Endothelial cell of umbilical vein (primary cell): ENCODE measurements around the gene MYD88. TPM values are rescaled to one million over a fixed set of nuclear protein-coding genes. Genes with fewer than 3 reads are reported as not detected.
"Not testable (repeated sequence)": the region's sequence is repeated elsewhere in the genome, so short reads cannot be mapped to it uniquely, and the experiment has no call there.

ENCODE experiments used
- BruUV-seq: library from RNA; stranded (reverse); fragments of 400-500 nt; replicated peaks from 2 replicates; lab custom pipeline; 2021; lab: Mats Ljungman, UMichigan
- CTCF ChIA-PET: fragments of 300-600, 350-600 bp; sonication (Branson Sonifier 250); formaldehyde crosslinking; loops from one replicate; lab custom pipeline; 2021; ENCODE audit warnings: antibody characterized with exemption, inconsistent platforms; lab: Charles Lee
- POLR2A ChIA-PET: fragments of 300-600, 350-600 bp; sonication (Branson Sonifier 250); formaldehyde crosslinking; loops from one replicate; lab custom pipeline; 2021; ENCODE audit warnings: antibody characterized with exemption, inconsistent platforms; lab: Charles Lee
- DNase-seq: peaks from one replicate; pipeline ENCODE4 v3.0.0-alpha.2; 2011; ENCODE audit warnings: low read depth, low spot score
- FAIRE-seq: peaks from 2 replicates; lab custom pipeline; 2011; peaks lifted over from hg19 to GRCh38; lab: Jason Lieb, UNC
- H2AFZ ChIP-seq: 2 replicates; pipeline ENCODE4 v1.6.0; 2012; ENCODE audit warnings: low read depth, low read length, control low read depth, inconsistent platforms
- H3K27ac ChIP-seq: 2 replicates; pipeline ENCODE4 v1.5.1; 2011; ENCODE audit warnings: low read depth, mild to moderate bottlenecking, control low read depth, low read length, moderate library complexity; ENCODE audit not compliant: insufficient read depth
- H3K27me3 ChIP-seq, 2 experiments: 2 replicates each; pipeline versions ENCODE4 v1.6.0 to v1.6.1; 2011; ENCODE audit warnings: low read length in 2 of 2, mixed read lengths in 1 of 2; ENCODE audit not compliant: control insufficient read depth in 2 of 2, insufficient read depth in 2 of 2
- H3K36me3 ChIP-seq, 2 experiments: 2 replicates in 1 of 2; 3 replicates in 1 of 2; pipeline ENCODE4 v1.5.1; 2011; ENCODE audit warnings: low read length in 2 of 2, mild to moderate bottlenecking in 1 of 2, moderate library complexity in 1 of 2; ENCODE audit not compliant: control insufficient read depth in 2 of 2, insufficient read depth in 2 of 2; ENCODE audit errors: extremely low read depth in 1 of 2
- H3K4me1 ChIP-seq: 3 replicates; pipeline ENCODE4 v1.5.1; 2011; ENCODE audit warnings: mild to moderate bottlenecking, low read length; ENCODE audit not compliant: control insufficient read depth, insufficient read depth; ENCODE audit errors: extremely low read depth
- H3K4me2 ChIP-seq: 2 replicates; pipeline ENCODE4 v1.6.1; 2011; ENCODE audit warnings: low read length, control low read depth, mixed read lengths; ENCODE audit not compliant: insufficient read depth
- H3K4me3 ChIP-seq, 3 experiments: fragments of 200-600 bp in 1 of 3; sonication (generic), shearing (Covaris generic) in 1 of 3; replicated peaks in 1 of 3; 2 replicates each; pipeline ENCODE4 v1.5.1; 2011 to 2016; ENCODE audit warnings: control low read depth in 3 of 3, low read length in 3 of 3, mild to moderate bottlenecking in 2 of 3, inconsistent platforms in 1 of 3, low read depth in 1 of 3, moderate library complexity in 1 of 3; ENCODE audit not compliant: insufficient read depth in 1 of 3
- H3K79me2 ChIP-seq: 2 replicates; pipeline ENCODE4 v1.6.0; 2012; ENCODE audit warnings: low read length, inconsistent platforms; ENCODE audit not compliant: control insufficient read depth, insufficient read depth
- H3K9ac ChIP-seq: replicated peaks from 2 replicates; pipeline ENCODE3; 2011; ENCODE audit warnings: low read length, control low read depth; ENCODE audit not compliant: insufficient read depth; ENCODE audit errors: extremely low read depth
- H3K9me1 ChIP-seq: replicated peaks from 3 replicates; pipeline ENCODE4 v1.6.0; 2011; ENCODE audit warnings: mild to moderate bottlenecking, low read length; ENCODE audit not compliant: control insufficient read depth, insufficient read depth; ENCODE audit errors: extremely low read depth
- H3K9me3 ChIP-seq: replicated peaks from 2 replicates; pipeline ENCODE4 v1.5.1; 2012; ENCODE audit warnings: low read length, inconsistent platforms; ENCODE audit not compliant: control insufficient read depth, insufficient read depth
- H4K20me1 ChIP-seq: replicated peaks from 2 replicates; pipeline ENCODE3; 2011; ENCODE audit warnings: mild to moderate bottlenecking, low read length; ENCODE audit not compliant: control insufficient read depth, insufficient read depth; ENCODE audit errors: extremely low read depth
- EZH2 ChIP-seq: IDR thresholded peaks from 2 replicates; pipeline ENCODE4 v1.6.1; 2012; ENCODE audit warnings: borderline replicate concordance, low read depth, mild to moderate bottlenecking, moderate library complexity, low read length, inconsistent platforms; ENCODE audit not compliant: severe bottlenecking
- FOS ChIP-seq: IDR thresholded peaks from 2 replicates; pipeline ENCODE4 v1.6.1; 2011; ENCODE audit warnings: mild to moderate bottlenecking, low read length, moderate library complexity, borderline replicate concordance; ENCODE audit not compliant: insufficient read depth
- GATA2 ChIP-seq: IDR thresholded peaks from 2 replicates; pipeline ENCODE4 v1.7.0; 2011; ENCODE audit warnings: low read depth, mild to moderate bottlenecking, moderate library complexity, mixed read lengths, low read length; ENCODE audit not compliant: insufficient read length, insufficient read depth
- JUN ChIP-seq: IDR thresholded peaks from 2 replicates; pipeline ENCODE4 v1.6.1; 2011; ENCODE audit warnings: borderline replicate concordance, low read depth; ENCODE audit not compliant: insufficient read length, insufficient read depth
- MYC ChIP-seq: IDR thresholded peaks from one replicate; pipeline ENCODE4 v1.6.1; 2011; ENCODE audit warnings: mild to moderate bottlenecking, low read depth, low read length
- POLR2A ChIP-seq: IDR thresholded peaks from 2 replicates; pipeline ENCODE4 v1.6.1; 2012; ENCODE audit warnings: low read depth, mild to moderate bottlenecking, control low read depth, low read length
- POLR2AphosphoS5 ChIP-seq: IDR thresholded peaks from 2 replicates; pipeline ENCODE4 v1.6.1; 2012; ENCODE audit warnings: low read depth, mild to moderate bottlenecking, control low read depth, low read length, moderate library complexity; ENCODE audit not compliant: insufficient read depth
- dilution Hi-C: fragments of 300-500 bp; cut with MboI; formaldehyde crosslinking; loops from one replicate; pipeline ENCODE4 v1.15.0; 2019; ENCODE audit warnings: low sequenced_read_pairs; ENCODE audit not compliant: extremely low pct_ligation_motif_present
- intact Hi-C: fragments of 100-400 bp; cut with micrococcal nuclease; formaldehyde crosslinking; loops from one replicate; pipeline ENCODE4 v1.10.0; 2022
- polyA plus RNA-seq, 4 experiments: library from polyadenylated mRNA; depleted of rRNA in 3 of 4; stranded (reverse) in 3 of 4; unstranded in 1 of 4; fragments of >200 nt; gene quantifications; 2 replicates each; pipeline versions ENCODE4 v1.2.1 to v1.2.3, GENCODE V29; 2011 to 2012; ENCODE audit warnings: missing spikeins in 1 of 4
- total RNA-seq: library from RNA; stranded (reverse); gene quantifications from 2 replicates; pipeline ENCODE4 v1.2.3, GENCODE V29; 2021
- TF ChIP-seq, protein P1 (sequence below), 2 donors: IDR thresholded peaks; 1 replicate in 1 of 2; 2 replicates in 1 of 2; pipeline ENCODE4 v1.5.1; 2011; ENCODE audit warnings: low read length in 2 of 2, mild to moderate bottlenecking in 2 of 2, moderate library complexity in 2 of 2, control low read depth in 1 of 2, inconsistent platforms in 1 of 2, low read depth in 1 of 2; ENCODE audit not compliant: insufficient read depth in 1 of 2; ENCODE audit errors: extremely low read depth in 1 of 2
- TF ChIP-seq, protein P2 (sequence below): IDR thresholded peaks from 2 replicates; pipeline ENCODE4 v1.6.1; 2011; ENCODE audit not compliant: insufficient read depth, insufficient read length

The MYD88 gene
- total and polyA plus RNA-seq, 2 donors (not counting 3 experiments of a cell fraction or from before 2014, with no cell fraction given) = 35.1 to 55.0 TPM

DNA sequence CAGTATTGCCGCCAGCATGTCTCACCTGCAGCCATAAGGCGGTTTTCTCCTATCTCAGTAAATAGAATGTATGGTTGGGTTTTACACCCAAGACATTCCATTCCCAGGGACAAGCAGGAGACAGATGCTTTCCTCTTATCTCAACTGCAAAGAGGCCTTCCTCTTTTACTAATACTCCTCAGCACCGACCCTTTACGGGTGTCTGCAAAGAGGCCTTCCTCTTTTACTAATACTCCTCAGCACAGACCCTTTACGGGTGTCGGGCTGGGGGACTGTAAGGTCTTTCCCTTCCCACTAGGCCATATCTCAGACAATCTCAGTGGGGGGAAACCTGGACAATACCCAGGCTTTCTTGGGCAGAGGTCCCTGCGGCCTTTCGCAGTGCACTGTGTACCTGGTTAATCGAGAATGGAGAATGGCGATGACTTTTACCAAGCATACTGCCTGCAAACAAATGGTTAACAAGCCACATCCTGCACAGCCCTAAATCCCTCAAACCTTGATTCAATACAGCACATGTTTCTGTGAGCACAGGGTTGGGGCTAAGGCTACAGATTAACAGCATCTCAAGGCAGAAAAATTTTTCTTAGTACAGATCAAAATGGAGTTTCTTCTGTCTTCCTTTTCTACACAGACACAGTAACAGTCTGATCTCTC is 2.7 kb upstream of the MYD88 start:
- not testable (repeated sequence) for BruUV-seq, H3K27ac ChIP-seq

DNA sequence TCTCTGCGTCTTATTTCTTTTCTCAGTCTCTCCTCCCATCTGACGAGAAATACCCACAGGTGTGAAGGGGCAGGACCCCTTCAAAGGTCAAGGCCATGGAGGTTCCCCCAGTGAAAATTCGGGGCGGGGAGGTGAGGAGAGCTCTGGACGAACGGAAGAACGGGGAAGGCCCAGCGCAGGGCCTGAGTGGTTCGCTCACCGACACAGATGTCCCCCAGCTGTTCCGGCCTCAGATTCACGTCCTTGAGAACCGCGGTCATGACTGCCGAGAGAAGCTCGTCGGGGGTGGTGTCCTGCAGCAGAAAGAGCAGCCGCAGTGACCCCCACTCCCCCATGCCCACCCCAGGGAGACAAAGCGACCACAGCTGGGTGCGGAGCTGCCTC is 2.1 kb upstream of the MYD88 start:
- no peaks in the 10 kb centered on the region for H4K20me1 ChIP-seq
- DNase-seq = no peak
- no peaks in the 10 kb centered on the region for H3K9me1 ChIP-seq
- peak overlapping the region; percentile 62 for H3K9ac ChIP-seq
- intact Hi-C loops = loop anchor here (2.0 to 10.0 kb wide), 7 partner anchors 96 to 518 kb away; partner anchors contain the start of gene EXOG
- FAIRE-seq = no peak
- no peaks in the 10 kb centered on the region for H3K27me3 ChIP-seq
- H3K4me2 ChIP-seq = peak overlapping the region; percentile 75
- H3K36me3 ChIP-seq = peaks cover 0 to 14% of the 10 kb centered on the region in 2 experiments
- ChIA-PET POLR2A (interaction anchor here (0.8 to 2.6 kb wide), 2 partner anchors 29 to 44 kb away, joined by 3 to 22 read pairs; partner anchors contain the start of gene OXSR1), CTCF (interaction anchor here (1.1 to 4.5 kb wide), 8 partner anchors 14 to 210 kb away, joined by 3 to 43 read pairs (median 11); partner anchors contain the start of genes OXSR1 and XYLB)
- H3K4me1 ChIP-seq = peaks cover 24% of the 10 kb centered on the region
- BruUV-seq = TSS peak; percentile 17
- peak overlapping the region; percentile 58 for H2AFZ ChIP-seq
- H3K9me3 ChIP-seq = no peaks in the 10 kb centered on the region
- H3K4me3 ChIP-seq = peak overlapping the region; percentile 27 to 68 (median 36)
- H3K27ac ChIP-seq = no peak overlapping the region
- dilution Hi-C loops = no loop called here
- no peak for TF ChIP-seq EZH2
- no peak for TF ChIP-seq POLR2AphosphoS5
- TF ChIP-seq FOS = no peak
- no peak for TF ChIP-seq GATA2
- TF ChIP-seq, protein P1, sequence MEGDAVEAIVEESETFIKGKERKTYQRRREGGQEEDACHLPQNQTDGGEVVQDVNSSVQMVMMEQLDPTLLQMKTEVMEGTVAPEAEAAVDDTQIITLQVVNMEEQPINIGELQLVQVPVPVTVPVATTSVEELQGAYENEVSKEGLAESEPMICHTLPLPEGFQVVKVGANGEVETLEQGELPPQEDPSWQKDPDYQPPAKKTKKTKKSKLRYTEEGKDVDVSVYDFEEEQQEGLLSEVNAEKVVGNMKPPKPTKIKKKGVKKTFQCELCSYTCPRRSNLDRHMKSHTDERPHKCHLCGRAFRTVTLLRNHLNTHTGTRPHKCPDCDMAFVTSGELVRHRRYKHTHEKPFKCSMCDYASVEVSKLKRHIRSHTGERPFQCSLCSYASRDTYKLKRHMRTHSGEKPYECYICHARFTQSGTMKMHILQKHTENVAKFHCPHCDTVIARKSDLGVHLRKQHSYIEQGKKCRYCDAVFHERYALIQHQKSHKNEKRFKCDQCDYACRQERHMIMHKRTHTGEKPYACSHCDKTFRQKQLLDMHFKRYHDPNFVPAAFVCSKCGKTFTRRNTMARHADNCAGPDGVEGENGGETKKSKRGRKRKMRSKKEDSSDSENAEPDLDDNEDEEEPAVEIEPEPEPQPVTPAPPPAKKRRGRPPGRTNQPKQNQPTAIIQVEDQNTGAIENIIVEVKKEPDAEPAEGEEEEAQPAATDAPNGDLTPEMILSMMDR (IDR thresholded peaks at IDR 0.05; ENCODE audit: extremely low read depth in 1 of 2, insufficient read depth in 1 of 2, low read depth in 1 of 2, low read length in 2 of 2) = no peak
- TF ChIP-seq MYC = no peak
- no peak for TF ChIP-seq JUN
- TF ChIP-seq POLR2A = no peak
- TF ChIP-seq, protein P2, sequence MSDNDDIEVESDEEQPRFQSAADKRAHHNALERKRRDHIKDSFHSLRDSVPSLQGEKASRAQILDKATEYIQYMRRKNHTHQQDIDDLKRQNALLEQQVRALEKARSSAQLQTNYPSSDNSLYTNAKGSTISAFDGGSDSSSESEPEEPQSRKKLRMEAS = no peak
- peaks cover 11% of the 10 kb centered on the region for H3K79me2 ChIP-seq

More for the DNA sequence above, 2.7 kb upstream of the MYD88 start:
- FAIRE-seq, H3K27me3 ChIP-seq, DNase-seq, dilution Hi-C loops, H3K9me3 ChIP-seq, H4K20me1 ChIP-seq, H2AFZ ChIP-seq, H3K9me1 ChIP-seq: not testable (repeated sequence)
- Histone ChIP-seq H3K79me2 (peaks cover 11% of the 10 kb centered on the region), H3K4me1 (peaks cover 24% of the 10 kb centered on the region), H3K4me2 (peak overlapping the region; percentile 75), H3K9ac (peak overlapping the region; percentile 62), H3K36me3 (peaks cover 0 to 11% of the 10 kb centered on the region in 2 experiments), H3K4me3 (peak overlapping the region; percentile 27 to 68 (median 36))
- CTCF ChIA-PET = interaction anchor here (1.1 to 2.0 kb wide), 6 partner anchors 15 to 211 kb away, joined by 4 to 14 read pairs (median 11); partner anchors contain the start of gene XYLB
- intact Hi-C loops = loop anchor here (2.0 to 10.0 kb wide), 7 partner anchors 97 to 519 kb away; partner anchors contain the start of gene EXOG
- POLR2A ChIA-PET = interaction anchor here (2.6 kb wide), 1 partner anchor 29 kb away, joined by 22 read pairs; the partner anchor contains the start of gene OXSR1
